Hepatocyte (in vitro differentiated cells): ENCODE measurements around the gene CUL1.

Experiments
- EZH2 ChIP-seq: fragments of 200-600 bp; sonication (generic); IDR thresholded peaks from 2 replicates; pipeline ENCODE4 v1.6.1; 2016; ENCODE audit warnings: antibody characterized with exemption, mild to moderate bottlenecking, borderline replicate concordance
- EZH2phosphoT487 ChIP-seq: fragments of 200-600 bp; sonication (generic); IDR thresholded peaks from one replicate; pipeline ENCODE4 v1.6.1; 2018; ENCODE audit warnings: antibody characterized with exemption, mild to moderate bottlenecking, low read depth, moderate library complexity; ENCODE audit not compliant: unreplicated experiment, severe bottlenecking

GRCh38 chr7:148665221-148665620, 33.5 kb upstream of the CUL1 start:
- no peak for TF ChIP-seq EZH2
- TF ChIP-seq EZH2phosphoT487, result no peak
